RKO (cell line): ENCODE data around the gene SIPA1L2.
A peak's percentile ranks its signal among the peaks of the same experiment; 100 is the strongest.
"Not testable (repeated sequence)": the region's sequence is repeated elsewhere in the genome, so short reads cannot be mapped to it uniquely, and the experiment has no call there.

ENCODE experiments used
- DNase-seq: peaks from one replicate; pipeline ENCODE4 v3.0.0-alpha.2; 2016; ENCODE audit warnings: low spot score

The SIPA1L2 gene

DNA sequence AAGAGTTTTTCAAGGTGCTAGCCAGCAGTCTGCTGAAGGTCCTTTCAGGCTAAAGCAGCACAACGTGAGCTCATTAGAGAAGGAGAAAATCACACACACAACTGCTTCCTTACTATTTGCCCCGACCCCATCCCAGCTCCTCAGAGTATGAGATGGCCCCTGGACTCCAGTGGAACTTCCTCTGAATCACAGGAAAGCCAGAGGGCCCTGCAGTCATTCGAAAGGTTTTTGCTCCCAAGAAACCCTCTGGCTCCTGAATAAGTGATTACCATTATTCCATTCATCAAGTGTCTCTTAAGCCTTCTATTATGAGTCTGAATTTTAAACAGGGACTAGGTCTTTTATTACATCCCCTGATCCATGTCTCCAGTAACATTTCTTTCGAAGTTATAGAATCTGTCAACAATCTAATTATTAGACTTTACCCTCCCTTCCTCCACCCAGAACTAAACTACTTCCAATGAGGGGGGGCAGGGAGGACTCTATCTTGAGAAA, 14.6 kb downstream of the SIPA1L2 start:
- DNase-seq, result no peak

- no peak for DNase-seq
These were observed 15.1 kb downstream of the SIPA1L2 start for GRCh38 chr1:232614811-232615210.

GRCh38 chr1:232613752-232614381, 16.1 kb downstream of the SIPA1L2 start:
- DNase-seq, result no peak

- not testable (repeated sequence) for DNase-seq
These were observed 17.1 kb downstream of the SIPA1L2 start for GRCh38 chr1:232612836-232613235.

DNA sequence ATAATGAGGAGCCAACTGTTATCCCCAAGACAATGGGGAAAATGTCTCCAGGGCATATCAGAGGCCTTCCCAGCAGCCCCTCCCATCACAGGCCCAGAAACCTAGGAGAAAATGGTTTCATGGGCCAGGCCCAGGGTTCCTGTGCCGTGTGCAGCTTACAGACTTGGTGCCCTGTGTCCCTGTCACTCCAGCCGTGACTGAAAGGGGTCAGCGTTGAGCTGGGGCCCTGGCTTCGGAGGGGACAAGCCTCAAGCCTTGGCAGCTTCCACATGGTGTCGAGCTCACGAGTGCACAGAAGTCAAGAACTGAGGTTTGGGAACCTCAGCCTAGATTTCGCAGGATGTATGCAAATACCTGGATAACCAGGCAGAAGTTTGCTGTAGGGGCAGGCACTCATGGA, 18.1 kb downstream of the SIPA1L2 start:
- no peak for DNase-seq

DNA sequence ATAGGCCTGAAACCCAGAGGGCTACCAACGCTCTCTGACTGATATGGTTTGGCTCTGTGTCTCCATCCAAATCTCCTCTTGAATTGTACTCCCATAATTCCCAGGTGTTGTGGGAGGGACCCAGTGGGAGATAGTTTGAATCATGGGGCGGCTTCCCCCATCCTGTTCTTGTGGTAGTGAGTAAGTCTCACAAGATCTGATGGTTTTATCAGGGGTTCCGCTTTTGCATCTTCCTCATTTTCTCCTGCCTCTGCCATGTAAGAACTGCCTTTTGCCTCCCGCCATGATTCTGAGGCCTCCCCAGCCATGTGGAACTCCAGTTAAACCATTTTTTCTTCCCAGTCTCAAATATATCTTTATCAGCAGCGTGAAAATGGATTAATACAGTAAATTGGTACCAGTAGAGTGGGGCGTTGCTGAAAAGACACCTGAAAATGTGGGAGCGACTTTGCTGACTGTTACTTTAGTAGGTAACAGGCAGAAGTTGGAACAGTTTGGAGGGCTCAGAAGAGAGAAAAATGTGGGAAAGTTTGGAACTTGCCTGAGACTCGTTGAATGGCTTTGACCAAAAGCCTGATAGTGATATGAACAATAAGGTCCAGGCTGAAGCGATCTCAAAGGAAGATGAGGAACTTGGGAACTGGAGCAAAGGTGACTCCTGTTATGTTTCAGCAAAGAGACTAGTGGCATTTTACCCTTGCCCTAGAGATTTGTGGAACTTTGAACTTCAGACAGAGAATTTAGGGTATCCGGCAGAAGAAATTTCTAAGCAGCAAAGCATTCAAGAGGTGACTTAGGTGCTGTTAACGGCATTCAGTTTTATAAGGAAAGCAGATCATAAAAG, 18.8 kb downstream of the SIPA1L2 start:
- not testable (repeated sequence) for DNase-seq

- DNase-seq, result no peak
These were observed 19.6 kb downstream of the SIPA1L2 start for GRCh38 chr1:232610192-232610901.

- DNase-seq, result no peak
These were observed 21.5 kb downstream of the SIPA1L2 start for GRCh38 chr1:232608427-232608826.

GRCh38 chr1:232602622-232603021, 27.3 kb downstream of the SIPA1L2 start:
- no peak for DNase-seq

- no peak for DNase-seq
These were observed 29.3 kb downstream of the SIPA1L2 start for GRCh38 chr1:232600424-232601258.

- peak; percentile 11 for DNase-seq
These were observed 30.5 kb downstream of the SIPA1L2 start for GRCh38 chr1:232599178-232600041.

GRCh38 chr1:232598837-232599177, 31.1 kb downstream of the SIPA1L2 start:
- no peak for DNase-seq

- DNase-seq, result no peak
These were observed 31.8 kb downstream of the SIPA1L2 start for GRCh38 chr1:232598133-232598532.

- no peak for DNase-seq
These were observed 32.2 kb downstream of the SIPA1L2 start for GRCh38 chr1:232597721-232598120.

DNA sequence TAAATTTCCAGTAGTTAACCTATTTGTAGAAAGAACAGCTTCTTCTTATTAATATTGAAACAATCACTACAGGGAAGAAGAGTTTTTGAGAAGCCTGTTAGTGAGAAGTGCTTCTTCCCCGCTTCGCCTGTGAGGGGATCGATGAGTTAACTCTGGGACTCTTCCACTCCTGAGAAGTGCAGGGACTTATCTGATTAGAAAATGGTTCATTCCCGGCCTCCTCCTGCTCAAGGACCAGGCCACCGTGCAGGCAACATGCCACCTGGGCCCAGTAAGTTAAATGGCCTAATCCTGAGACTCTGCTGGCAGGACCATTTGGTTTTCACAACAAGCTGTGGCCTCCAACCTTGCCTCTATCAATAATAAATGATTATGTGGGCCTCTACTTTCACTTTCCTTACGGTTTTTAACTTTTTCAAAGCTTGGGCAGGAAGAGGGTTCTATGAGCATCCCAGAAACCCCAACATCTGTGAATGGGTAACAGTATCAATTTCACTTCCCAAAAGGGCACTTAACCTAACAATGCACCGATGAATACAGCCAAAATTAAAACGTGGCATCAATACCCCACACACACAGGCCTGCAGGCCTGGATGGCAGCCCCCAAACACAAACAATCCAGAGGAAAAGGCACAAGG, 33.1 kb downstream of the SIPA1L2 start:
- no peak for DNase-seq

GRCh38 chr1:232594768-232595698, 34.9 kb downstream of the SIPA1L2 start:
- no peak for DNase-seq

DNA sequence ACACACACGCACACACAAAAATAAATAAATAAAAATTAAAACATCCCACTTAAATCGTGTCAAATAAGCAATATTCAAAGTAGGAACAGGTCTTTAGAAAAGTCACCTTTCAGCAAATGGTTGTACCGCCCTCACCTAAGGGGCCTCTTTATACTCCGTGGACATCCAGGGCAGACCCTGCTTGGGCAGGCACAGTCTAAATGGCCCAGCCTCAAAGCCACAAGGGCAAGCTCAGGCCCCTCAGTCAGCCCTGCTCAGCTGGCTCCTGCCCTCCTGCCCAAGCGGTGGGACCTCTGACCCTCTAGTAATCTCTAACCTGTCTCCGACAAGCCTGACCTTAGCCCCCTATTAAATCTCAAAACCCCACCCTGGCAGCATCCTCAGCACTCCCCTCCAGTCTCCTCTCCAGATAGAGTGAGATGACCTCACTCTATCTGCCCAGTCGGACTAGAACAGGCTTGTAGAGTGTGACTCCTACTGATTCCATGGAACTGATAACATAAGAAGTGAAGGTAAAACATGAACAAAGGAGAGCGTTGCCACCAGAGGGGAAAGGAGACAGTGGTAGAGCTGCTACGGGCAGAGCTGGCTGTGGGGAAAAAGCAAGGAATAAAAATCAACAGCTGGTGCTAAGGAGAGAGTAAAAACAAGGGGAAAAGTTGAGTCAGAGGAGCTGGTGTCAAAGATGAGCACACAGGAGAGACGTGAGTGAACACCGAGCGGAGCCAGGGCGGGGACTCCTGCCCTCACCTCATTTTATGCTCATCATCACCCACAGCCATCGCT, 36.0 kb downstream of the SIPA1L2 start:
- no peak for DNase-seq

DNA sequence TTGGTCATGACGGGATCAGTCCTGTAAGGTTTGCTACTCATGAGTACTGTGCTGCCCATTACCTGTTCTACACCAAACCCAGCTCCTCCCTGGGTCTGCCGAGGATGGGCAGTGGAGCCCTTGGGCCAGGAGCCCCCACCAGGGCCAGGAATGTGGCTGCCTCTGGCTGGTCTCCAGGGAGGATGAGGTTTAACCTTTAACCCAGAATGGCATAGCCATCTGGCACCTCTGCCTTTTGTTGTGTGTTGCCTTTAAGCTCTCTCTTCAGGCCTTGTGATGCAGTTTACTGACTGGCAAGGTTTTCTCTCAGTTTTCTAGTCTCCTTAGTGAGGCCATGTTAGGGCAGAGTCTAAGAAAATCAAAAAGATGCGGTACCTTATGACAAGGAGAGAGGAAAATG, 38.6 kb downstream of the SIPA1L2 start:
- no peak for DNase-seq

DNA sequence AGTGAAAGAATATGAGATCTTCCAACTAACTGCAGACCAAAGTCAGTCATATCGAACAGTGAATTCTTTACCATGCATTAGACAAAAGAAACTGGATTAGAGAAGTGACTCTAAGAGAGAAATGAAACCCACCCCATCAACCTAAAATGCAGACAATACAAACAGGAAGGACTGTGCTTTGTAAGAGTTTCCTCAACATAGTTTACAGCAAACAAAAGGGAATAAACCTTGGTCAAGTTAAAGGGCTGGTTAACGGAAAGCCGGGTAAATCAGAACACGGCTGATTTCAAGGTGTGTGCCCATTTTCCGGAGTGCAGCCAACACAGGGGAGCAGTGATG, 39.2 kb downstream of the SIPA1L2 start:
- no peak for DNase-seq
